ENCODE measurements around the gene RETN.

DNA sequence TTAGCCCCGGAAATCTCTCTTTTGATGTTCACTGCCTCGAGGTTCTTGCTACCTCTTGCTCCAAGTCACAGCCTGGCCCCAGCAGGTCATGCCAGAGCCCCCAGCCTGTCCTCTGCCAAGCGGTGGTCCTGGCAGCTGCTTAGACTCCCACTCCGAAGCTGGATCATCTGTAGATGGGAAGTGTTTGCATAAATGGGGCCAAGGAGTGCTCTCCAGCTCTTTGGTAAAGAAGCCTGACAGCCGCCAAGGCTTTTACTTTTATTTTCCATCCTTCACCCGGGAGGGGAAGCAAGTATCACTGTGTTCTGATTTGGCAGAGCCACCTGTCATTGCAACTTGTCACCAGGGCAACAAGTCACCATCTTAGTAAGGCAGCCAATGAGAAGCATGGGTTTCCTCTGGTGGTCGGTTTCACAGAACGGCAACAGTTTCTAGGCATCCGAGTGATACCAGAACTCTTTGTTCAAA is 10.6 kb upstream of the RETN start:
- TF ChIP-seq, protein P1, sequence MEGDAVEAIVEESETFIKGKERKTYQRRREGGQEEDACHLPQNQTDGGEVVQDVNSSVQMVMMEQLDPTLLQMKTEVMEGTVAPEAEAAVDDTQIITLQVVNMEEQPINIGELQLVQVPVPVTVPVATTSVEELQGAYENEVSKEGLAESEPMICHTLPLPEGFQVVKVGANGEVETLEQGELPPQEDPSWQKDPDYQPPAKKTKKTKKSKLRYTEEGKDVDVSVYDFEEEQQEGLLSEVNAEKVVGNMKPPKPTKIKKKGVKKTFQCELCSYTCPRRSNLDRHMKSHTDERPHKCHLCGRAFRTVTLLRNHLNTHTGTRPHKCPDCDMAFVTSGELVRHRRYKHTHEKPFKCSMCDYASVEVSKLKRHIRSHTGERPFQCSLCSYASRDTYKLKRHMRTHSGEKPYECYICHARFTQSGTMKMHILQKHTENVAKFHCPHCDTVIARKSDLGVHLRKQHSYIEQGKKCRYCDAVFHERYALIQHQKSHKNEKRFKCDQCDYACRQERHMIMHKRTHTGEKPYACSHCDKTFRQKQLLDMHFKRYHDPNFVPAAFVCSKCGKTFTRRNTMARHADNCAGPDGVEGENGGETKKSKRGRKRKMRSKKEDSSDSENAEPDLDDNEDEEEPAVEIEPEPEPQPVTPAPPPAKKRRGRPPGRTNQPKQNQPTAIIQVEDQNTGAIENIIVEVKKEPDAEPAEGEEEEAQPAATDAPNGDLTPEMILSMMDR (IDR thresholded peaks at IDR 0.05): no peak
- TF ChIP-seq POLR2A (IDR thresholded peaks at IDR 0.05): no peak
